SKM-1 treated with dmso at 0.1 percent for 144 hours (cell line): ENCODE results near the gene NPHS1.
"Not testable (repeated sequence)": the region's sequence is repeated elsewhere in the genome, so short reads cannot be mapped to it uniquely, and the experiment has no call there.

ENCODE experiments used
- DNase-seq: peaks from one replicate; lab custom pipeline; 2025; ENCODE audit not compliant: unreplicated experiment; lab: John Stamatoyannopoulos, UW

The NPHS1 gene

DNA sequence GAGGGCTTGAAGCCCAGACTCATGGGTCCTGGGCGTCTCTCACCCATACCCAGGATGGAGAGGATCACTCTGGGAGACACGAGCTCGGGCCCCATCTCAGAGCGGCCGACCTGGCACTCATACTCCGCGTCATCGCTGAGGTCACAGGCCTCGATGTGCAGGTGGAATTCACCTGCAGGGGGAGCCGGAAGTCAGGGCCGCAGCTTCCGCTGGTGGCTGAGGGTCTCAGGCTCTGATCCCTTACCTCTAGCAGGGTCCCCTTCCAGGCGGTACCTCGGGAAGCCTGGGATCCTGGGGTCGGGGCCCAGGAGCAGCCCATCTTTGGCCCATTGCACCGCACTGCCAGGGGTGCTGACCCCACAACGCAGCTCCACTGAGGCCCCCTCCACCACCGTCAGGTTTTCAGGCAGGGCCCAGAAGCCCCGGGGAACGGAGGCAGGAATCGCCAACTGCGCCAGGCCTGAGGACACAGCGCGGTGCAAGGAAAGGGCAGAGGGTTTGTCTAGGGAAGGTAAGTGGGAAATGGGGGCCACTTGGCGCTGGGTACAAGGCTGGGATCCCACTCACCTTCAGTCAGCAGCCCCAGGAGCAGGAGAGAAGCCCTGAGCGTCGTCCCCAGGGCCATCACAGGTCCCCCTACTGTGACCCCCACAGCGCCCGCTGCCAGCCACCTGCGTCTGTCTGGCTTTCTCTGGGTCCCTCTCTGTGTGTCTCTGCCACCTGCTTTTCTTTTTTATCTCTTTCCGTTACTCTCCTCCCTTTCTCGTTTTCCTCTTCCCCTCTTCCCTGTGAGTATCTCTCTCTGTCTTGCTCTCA is 883 bp downstream of the NPHS1 start:
- no peak for DNase-seq

DNA sequence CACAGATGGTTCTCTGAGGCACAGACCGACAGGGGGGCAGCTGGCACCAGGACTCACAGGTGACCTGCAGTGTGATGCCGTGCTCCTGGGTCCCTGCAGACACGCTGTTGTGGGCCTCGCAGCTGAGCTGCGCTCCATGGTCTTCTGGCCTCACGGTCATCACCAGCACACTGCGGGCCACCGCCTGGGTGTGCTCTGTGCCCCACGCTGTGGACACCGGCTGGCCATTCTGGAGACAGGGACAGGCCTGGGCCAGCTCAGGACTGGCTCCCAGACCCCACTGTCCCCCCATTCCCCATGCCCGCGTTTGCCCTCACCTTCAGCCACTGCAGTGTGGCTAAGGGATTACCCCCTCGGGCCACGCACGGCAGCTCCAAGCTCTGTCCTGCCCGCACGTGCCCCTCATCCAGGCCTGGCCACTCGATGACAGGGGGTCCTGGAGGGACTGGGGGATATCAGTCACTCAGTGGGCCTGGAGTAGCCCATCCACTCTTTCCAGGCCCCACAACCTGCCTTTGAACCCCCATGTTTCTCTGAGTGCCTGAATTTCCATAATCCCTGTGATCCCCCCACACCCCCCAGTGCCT is 3.3 kb downstream of the NPHS1 start:
- DNase-seq = no peak

- DNase-seq = no peak
Observed at GRCh38 chr19:35848486-35848885, 3.8 kb downstream of the NPHS1 start.

DNA sequence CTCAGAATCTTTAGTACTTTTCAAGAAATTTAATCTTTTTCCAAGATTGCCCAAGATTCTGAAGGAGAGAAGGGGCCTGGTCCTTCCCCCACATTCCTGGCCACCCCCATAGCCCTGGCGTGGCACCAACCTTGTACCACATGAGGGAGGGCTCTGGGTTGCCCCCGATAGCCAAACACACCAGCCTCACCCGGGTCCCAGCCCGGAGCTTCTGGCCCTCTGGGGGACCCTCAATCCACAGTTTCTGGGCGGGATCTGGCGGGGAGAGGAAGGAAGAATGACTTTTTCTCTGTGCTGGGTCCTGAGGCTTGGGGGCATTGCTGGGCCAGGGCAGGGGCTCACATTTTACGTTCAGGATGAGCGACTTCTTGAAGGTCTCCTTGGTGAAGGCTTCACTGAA is 4.4 kb downstream of the NPHS1 start:
- DNase-seq = no peak

GRCh38 chr19:35846038-35846668 is 6.2 kb downstream of the NPHS1 start:
- no peak for DNase-seq

DNA sequence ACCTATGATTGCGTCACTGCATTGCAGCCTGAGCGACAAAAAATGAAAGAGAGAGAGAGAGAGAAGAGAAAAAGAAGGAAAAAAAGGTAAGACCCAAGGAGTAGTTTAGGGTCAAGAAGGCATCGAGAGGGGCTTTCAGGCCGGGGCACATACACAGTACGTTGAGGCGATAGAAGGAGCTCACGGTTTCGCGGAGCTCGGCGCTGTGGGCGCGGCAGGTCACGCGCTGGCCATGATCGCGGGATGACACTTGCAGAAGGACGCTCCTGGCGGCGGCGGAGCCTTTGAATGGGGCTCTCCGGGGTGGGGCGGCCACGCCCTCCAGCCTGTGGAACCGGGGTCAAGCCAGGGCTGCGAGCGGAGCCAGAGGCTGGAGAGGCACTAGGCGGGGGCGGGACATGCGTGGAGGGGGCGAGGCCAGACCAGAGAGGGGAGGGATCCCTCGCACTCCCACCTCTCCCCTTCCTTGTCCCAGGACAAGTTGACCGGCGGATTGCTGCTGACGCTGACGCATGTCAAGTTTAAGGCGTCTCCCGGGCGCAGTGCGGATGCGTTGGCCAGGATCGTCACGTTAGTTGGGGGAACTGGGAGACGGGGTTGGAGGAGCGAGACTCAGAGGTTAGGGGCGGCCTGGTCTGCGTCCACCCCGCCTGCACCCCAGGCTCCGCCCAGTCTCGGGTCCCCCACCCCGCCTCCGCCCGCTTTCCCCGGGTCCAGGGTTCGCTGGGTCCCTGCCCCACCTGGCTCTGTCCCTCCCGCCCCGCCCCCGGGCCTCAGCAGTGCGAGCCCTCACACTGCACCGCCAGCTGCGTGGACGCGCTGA is 6.9 kb downstream of the NPHS1 start:
- DNase-seq = no peak

DNA sequence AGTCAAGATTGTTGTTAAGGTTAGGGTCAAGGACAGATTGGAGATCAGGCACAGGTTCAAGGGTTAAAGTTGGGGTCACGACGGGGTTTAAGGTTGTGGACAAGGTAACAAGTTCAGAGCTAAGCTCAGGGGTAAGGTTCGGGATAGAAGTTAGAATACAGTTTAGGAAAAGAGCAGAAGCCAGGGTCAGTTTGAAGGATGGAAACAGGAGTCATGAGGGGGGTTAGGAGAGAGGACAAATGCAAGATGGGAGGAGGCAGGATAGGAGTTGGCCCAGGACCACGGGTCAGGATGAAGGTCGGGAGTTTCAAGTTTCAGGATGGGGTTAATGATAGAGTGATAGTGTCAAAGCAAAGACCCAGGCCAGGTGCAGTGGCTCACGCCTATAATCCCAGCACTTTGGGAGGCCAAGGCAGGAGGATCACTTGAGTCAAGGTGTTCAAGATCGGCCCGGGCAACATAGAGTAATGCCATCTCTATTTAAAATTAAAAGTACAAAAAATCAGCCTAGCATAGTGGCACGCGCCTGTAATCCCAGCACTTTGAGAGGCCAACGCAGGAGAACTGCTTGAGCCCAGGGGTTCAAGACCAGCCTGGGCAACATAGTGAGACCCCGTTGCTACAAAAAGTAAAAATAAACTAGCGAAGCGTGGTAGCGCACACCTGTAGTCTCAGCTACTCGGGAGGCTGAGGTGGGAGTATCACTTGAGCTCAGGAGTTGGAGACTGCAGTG is 7.7 kb downstream of the NPHS1 start:
- no peak for DNase-seq

- DNase-seq = no peak
Observed at GRCh38 chr19:35843676-35844481, 8.4 kb downstream of the NPHS1 start.

DNA sequence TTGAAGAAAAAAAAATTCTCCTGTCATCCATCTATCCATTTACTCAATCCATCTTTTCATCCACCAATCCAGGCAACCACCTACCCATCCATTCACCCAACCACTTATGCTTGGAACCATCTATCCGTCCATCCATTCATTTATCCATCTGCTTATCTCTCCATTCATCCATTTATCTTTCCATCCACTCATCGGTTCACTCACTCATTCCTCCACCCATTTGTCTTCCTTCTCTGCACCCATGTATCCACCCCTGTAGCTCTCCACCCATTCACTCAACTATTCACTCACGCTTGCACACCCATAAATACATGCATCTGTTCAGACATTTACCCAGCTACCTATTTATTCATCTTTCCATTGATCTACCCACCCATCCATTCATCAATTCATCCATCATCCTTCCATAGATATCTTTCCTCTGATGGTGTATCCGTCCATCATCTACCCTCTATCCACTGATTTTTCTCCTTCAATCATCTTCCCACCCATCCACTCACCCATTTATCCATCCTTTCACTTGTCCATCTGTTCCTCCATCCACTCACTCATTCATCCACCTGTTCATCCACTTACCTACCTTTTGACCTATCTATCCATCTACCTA is 9.5 kb downstream of the NPHS1 start:
- no peak for DNase-seq

DNA sequence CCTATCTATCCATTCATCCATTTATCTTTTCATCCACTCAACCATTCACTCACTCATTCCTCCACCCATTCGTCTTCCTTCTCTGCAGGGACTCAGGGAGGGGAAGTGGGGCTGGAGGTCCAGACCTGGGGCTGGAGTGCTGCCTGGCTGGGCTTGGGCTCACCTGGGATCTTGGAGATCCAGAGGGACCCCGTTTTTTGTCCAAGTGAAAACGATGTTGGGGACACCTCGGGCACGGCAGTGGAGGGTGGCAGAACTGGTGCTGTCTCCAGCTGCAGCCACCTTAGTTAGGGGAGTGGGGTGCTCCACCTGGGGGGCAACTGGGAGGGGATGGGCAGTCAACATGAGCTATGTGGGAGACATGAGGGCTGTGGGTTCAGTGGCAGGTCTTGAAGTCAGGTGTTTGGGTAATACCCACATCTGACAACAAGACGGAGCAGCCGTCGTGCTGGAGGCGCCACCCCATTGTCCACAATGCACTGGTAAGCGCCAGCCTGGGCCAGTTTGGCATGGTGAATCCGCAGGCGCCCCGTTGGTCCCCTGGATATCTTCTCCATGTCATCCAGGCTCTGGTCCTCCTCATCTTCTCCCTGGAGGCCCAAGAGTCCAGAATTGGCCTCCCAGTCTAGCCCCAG is 10.2 kb downstream of the NPHS1 start:
- no peak for DNase-seq

- not testable (repeated sequence) for DNase-seq
Observed at GRCh38 chr19:35836096-35836495, 16.2 kb downstream of the NPHS1 start.

- DNase-seq = no peak
Observed at GRCh38 chr19:35833972-35834371, 18.3 kb downstream of the NPHS1 start.

GRCh38 chr19:35832054-35832453 is 20.2 kb downstream of the NPHS1 start:
- DNase-seq = no peak

- no peak for DNase-seq
Observed at GRCh38 chr19:35830986-35831385, 21.3 kb downstream of the NPHS1 start.

DNA sequence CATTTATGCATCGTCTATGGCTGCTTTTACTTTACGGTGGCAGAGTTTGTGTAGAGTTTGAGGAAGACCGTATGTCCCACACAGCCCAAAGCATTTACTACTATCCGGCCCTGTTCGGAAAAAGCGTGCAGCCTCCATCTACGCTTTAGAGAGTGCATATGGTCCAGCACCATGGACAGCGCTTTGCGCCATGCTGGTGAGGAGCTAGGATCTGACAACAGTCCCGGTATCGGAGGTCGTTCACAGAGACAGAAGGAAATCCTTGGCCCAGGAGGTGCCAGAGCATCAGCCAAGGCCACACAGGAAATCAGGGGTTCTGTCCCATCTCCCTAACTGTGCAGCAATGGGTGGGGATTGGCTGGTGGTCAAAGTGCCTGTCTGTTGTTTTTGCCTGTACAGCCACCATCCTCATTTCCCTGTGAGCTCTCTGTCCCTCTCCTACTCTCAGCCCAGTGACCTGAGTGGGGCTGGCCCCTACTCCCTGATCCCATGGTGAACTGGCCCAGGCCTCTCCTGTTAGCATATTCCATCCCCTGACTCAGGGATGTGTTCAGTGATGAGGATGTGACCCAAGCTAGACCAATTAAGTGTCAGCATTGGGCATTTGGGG is 23.5 kb downstream of the NPHS1 start:
- DNase-seq = no peak

GRCh38 chr19:35824150-35824549 is 28.2 kb downstream of the NPHS1 start:
- DNase-seq = no peak

DNA sequence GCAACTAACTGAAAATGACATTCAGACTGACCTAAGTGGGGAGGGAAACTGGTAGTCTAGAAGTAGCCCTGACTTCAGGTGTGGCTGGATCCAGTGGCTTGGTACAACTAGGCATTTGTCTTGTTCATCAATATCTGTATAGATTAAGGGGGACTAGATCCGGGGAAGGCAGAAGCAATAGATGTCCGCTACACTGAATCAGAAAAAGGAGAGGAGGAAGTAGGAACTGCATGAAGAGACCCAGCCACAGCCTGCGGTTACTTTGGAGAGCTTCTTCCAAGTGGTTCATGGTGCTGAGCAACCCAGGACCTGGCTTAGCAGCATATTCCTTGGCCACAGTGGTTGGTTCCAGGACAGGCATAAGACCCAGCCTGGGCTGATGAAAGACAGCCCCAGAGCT is 29.7 kb downstream of the NPHS1 start:
- DNase-seq = peak; percentile 50

DNA sequence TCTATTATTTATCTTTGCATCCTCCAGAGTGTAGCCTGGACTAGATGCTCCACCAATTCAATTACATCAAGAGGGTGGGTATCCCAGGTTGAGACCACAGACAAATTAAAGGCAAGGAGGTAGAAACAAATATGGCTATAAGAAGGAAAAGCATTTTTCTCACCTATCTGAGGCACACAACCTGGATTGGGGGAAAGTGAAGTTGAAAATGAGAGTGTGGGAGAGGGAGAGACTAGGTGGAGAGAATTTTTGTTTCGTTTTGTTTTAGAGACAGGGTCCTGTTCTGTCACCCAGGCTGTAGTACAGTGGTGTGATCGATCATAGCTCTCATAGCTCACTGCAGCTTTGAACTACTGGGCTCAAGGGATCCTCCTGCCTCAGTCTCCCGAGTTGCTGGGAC is 33.9 kb downstream of the NPHS1 start:
- DNase-seq = no peak

DNA sequence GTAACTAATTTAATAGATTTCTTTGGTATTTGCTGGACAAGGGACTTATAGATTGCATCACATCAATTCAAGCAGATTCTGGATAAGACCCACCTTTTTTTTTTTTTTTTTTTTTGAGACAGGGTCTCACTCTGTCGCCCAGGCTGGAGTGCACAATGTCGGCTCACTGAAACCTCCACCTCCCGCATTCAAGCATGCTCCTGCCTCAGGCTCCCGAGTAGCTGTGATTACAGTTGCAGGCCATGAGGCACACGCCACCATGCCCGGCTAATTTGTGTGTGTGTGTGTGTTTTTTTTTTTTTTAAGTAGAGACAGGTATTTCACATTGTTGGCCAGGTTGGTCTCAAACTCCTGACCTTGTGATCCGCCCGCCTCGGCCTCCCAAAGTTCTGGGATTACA is 35.5 kb downstream of the NPHS1 start:
- DNase-seq = no peak
